Measurements from ENCODE around the gene IL2RA.
"Not testable (repeated sequence)": the region's sequence is repeated elsewhere in the genome, so short reads cannot be mapped to it uniquely, and the experiment has no call there.

Gene IL2RA

DNA sequence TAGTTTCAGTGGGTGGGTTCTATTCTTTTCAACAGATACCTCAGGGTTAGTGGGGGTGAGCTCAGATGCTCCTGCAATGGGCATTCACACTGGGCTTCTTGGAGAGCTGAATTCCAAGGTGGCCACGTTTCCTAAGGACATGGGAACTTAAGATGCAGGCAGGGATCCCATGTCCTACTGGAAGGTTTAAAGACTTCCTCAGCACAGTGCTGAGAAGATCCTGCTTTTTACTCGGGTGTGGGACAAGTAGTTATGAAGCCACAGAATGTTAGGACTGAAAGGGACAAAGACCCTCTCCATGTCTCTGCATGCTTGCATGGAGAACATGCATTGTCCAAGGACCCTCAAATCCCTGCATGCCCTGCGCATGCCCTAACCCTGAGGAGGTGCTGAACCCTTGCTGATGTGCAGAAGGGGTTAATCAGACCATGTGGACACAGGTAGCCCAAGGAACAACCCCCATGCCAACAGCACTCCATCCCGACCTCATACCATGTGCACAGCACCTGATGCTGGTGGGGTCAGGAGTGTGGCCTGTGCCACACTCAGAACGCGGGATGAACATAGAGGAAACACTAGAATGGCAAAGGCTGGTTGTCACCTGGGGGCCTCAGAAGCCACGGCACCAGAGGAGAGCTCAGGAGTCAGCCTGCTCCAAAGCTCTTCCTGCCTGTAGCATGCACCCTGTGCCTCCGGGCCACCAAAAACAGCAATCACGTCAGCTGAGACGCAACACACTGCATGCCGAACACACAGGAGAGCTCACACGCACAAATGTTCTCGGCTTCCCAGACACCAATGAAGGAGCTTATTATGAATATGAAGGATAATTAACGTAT is 15.2 kb downstream of the IL2RA start:
- H3K27ac ChIP-seq = no peak overlapping the region
- H3K4me3 ChIP-seq (ENCODE audit: low read depth, low read length) = no peak overlapping the region
- TF ChIP-seq, protein P1, sequence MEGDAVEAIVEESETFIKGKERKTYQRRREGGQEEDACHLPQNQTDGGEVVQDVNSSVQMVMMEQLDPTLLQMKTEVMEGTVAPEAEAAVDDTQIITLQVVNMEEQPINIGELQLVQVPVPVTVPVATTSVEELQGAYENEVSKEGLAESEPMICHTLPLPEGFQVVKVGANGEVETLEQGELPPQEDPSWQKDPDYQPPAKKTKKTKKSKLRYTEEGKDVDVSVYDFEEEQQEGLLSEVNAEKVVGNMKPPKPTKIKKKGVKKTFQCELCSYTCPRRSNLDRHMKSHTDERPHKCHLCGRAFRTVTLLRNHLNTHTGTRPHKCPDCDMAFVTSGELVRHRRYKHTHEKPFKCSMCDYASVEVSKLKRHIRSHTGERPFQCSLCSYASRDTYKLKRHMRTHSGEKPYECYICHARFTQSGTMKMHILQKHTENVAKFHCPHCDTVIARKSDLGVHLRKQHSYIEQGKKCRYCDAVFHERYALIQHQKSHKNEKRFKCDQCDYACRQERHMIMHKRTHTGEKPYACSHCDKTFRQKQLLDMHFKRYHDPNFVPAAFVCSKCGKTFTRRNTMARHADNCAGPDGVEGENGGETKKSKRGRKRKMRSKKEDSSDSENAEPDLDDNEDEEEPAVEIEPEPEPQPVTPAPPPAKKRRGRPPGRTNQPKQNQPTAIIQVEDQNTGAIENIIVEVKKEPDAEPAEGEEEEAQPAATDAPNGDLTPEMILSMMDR (IDR thresholded peaks at IDR 0.05; ENCODE audit: low read depth, low read length) = no peak
- no peaks in the 10 kb centered on the region for H3K9me3 ChIP-seq (ENCODE audit: severe bottlenecking)
- H3K27me3 ChIP-seq (ENCODE audit: insufficient read depth, low read depth, severe bottlenecking) = peaks cover 15% of the 10 kb centered on the region
- no peaks in the 10 kb centered on the region for H3K36me3 ChIP-seq
- DNase-seq = no peak

DNA sequence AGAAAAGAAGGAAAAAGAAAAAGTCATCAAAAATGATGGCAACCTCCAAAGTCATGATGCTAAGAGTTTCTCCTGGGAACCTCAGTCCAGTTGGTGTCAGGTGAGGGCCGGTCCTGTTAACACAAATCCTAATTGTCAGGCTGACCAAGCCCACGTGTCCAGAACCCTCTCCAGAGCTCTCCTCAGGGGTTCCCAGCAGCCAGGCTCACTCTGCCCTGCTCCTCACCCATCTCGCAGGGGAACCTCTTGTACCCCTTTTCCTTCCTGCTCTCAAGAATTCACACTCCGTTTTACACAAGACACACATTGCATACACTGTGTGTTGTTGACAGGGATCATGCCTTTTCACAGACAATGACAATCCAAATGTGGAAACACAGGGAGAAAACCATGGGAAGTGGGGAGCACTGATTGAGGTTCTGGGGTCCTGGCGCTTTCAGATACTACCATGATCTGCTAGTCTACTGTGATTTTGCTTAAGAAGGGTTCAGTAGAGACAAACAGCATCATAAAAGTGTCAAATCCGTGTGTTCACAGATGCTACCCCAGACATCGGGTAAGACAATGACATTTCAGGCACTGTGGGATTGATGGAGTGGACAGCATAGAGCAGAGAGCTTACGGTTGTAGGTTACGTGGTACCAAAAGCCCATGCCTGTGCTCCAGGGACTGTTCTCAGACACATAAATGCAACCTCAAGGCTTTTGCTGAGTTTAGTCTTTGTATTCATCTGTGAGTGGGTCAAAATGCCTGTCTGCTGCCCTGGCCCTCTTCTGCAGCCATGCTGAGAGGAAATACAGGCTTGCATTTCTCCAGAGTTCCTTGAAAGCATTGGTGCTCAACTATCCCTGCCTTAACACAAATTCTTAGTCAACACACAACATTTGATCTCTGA is 16.0 kb downstream of the IL2RA start:
- Histone ChIP-seq H3K27me3 (ENCODE audit: insufficient read depth, low read depth, severe bottlenecking) (peaks cover 13% of the 10 kb centered on the region), H3K36me3 (no peaks in the 10 kb centered on the region), H3K27ac (no peak overlapping the region), H3K4me3 (ENCODE audit: low read depth, low read length) (no peak overlapping the region), H3K9me3 (ENCODE audit: severe bottlenecking) (no peaks in the 10 kb centered on the region)
- TF ChIP-seq, protein P1 (IDR thresholded peaks at IDR 0.05; ENCODE audit: low read depth, low read length) = no peak
- no peak for DNase-seq

DNA sequence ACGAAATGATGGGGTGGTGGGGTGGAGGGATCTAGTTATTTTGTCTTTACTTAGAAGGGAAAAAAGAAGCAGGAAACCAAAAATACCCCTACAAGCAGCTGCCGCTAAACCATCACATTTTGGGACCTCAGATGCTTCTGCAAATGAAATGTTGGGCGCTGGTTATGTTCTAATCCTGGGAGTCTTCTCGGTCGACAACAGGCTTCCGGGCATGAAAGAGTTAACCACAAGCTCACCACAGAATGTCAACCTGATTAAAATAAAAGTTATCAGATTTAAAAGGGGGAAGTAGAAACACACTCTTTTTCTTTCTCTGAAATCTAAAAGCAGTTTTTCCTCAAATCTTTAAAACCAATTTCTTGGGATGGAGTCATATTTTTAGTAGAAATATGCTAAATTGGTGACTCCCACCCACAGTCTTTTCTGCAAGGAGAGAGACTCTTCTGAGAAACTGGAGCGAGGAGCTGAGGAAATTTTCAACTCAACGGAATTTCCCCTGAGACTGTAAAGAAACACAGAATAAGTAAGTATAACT is 16.8 kb downstream of the IL2RA start:
- H3K27ac ChIP-seq = no peak overlapping the region
- no peak for DNase-seq
- H3K4me3 ChIP-seq (ENCODE audit: low read depth, low read length) = no peak overlapping the region

DNA sequence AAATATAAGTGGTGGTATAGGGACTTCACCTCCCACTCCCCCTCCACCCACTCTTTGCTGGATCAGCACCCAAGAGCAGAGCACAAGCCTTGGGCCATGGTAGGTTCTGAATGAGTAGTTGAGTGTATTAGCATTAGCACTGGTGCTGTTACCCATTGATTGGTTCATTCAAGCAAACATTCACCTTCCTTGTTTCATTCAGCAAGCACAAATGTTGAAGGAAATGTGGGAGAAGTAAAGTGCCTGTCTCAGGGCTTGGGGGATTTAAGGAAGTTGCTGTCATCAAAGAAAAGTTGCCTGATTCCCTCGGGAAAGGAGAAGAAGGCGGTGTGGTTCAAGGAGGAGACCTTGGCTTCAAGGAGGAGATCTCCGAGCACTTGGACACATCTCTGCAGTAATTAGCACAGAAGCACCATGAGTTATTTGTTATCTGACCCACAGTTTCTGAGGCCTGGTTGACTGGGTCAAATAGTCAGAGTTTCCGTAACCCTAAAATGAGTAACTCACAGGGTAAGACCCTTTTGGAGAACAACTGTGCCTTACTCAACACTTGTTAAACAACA is 17.3 kb downstream of the IL2RA start:
- DNase-seq = no peak
- Histone ChIP-seq H3K36me3 (no peaks in the 10 kb centered on the region), H3K27me3 (ENCODE audit: insufficient read depth, low read depth, severe bottlenecking) (peaks cover 10% of the 10 kb centered on the region), H3K27ac (no peak overlapping the region), H3K4me3 (ENCODE audit: low read depth, low read length) (no peak overlapping the region), H3K9me3 (ENCODE audit: severe bottlenecking) (no peaks in the 10 kb centered on the region)
- TF ChIP-seq, protein P1 (IDR thresholded peaks at IDR 0.05; ENCODE audit: low read depth, low read length) = no peak

More for the DNA sequence above, 16.8 kb downstream of the IL2RA start:
- no peaks in the 10 kb centered on the region for H3K9me3 ChIP-seq (ENCODE audit: severe bottlenecking)
- H3K27me3 ChIP-seq (ENCODE audit: insufficient read depth, low read depth, severe bottlenecking) = peaks cover 13% of the 10 kb centered on the region
- H3K36me3 ChIP-seq = no peaks in the 10 kb centered on the region
- TF ChIP-seq, protein P1 (IDR thresholded peaks at IDR 0.05; ENCODE audit: low read depth, low read length) = no peak

DNA sequence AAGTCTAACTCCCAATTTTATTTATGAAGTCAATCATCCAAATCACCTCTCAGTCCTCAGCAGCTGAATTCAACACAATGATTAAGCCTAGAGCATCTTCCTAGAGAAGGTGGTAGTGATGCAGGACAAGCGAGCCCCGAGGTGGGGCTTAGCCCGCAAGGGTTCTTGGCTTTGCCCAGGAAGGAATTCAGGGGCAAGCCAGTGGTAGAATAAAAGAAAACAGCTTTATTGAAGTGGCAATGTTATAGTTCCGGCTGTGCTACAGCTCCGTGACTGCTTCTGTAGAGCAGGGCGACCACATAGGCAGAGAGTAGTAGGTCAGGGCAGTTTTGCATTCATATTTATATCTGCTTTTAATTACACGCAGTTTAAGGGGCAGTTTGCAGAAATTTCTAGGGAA is 18.1 kb downstream of the IL2RA start:
- Histone ChIP-seq H3K27ac (no peak overlapping the region), H3K9me3 (ENCODE audit: severe bottlenecking) (no peaks in the 10 kb centered on the region), H3K36me3 (no peaks in the 10 kb centered on the region), H3K4me3 (ENCODE audit: low read depth, low read length) (no peak overlapping the region), H3K27me3 (ENCODE audit: insufficient read depth, low read depth, severe bottlenecking) (peaks cover 8% of the 10 kb centered on the region)
- no peak for DNase-seq
- TF ChIP-seq, protein P1 (IDR thresholded peaks at IDR 0.05; ENCODE audit: low read depth, low read length) = no peak

DNA sequence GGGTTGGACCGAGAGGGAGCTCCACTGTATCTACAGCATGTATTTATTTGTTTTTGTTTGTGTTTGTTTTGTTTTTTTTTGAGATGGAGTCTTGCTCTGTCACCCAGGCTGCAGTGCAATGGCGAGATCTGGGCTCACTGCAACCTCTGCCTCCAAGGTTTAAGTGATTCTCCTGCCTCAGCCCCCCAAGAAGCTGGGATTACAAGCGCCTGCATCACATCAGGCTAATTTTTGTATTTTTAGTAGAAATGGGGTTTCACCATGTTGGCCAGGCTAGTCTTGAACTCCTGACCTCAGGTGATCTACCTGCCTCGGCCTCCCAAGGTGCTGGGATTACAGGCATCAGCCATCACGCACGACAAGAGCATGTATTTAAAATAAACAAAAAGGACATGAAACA is 18.8 kb downstream of the IL2RA start:
- H3K27ac ChIP-seq; DNase-seq; H3K9me3 ChIP-seq (ENCODE audit: severe bottlenecking); H3K27me3 ChIP-seq (ENCODE audit: insufficient read depth, low read depth, severe bottlenecking); H3K36me3 ChIP-seq; H3K4me3 ChIP-seq (ENCODE audit: low read depth, low read length): not testable (repeated sequence)
